HG03064 (cell line): ENCODE results near the gene SLIRP.
"Not testable (repeated sequence)": the region's sequence is repeated elsewhere in the genome, so short reads cannot be mapped to it uniquely, and the experiment has no call there.

ENCODE experiments used
- ATAC-seq: cut with Tn5 transposase; IDR thresholded peaks from one replicate; pipeline ENCODE4 v1.9.1; 2021; ENCODE audit warnings: low read depth; ENCODE audit not compliant: unreplicated experiment

SLIRP gene

DNA sequence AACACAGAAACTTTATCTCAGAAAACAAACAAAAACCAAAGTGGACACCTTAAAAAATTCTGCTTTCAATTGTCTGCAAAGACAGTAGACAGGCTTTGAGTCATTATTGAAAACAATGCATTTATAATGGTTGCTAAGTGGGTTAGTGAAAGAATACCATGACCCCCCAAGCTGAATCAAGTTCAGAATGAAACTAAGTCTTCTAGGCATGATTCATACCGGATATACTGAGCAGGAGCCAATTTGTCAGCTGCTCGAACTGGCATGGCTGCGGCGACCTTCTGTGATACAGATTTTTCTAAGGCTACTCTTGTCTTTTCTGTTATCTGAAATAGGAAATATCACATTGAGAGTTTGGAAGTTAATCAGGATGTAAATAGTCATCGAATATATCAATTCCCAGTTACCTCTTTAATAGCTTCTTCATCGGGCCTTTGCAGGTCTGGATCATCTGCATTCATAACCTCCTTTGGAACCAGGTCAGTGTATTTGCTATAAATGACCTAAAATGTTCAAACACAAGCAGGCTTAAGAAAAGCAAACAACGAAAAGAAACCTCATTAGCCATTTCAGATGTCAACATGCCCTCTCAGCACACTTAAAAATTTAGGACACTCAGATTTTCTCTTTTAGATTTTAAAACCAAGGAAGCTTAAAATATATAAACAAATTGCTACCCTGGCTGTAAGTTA lies 30.8 kb downstream of the SLIRP start:
- ATAC-seq, result no peak

GRCh38 chr14:77741438-77741837 lies 33.5 kb downstream of the SLIRP start:
- no peak for ATAC-seq

- ATAC-seq, result no peak
Observed at GRCh38 chr14:77746064-77746702, 38.3 kb downstream of the SLIRP start.

DNA sequence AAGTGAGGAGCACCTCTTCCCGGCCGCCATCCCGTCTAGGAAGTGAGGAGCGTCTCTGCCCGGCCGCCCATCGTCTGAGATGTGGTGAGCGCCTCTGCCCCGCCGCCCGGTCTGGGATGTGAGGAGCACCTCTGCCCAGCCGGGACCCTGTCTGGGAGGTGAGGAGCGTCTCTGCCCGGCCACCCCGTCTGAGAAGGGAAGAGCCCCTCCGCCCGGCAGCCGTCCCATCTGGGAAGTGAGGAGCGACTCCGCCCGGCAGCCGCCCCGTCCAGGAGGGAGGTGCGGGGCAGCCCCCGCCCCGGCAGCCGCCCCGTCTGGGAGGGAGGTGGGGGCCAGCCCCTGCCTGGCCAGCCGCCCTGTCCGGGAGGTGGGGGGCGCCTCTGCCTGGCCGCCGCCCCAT lies 39.5 kb downstream of the SLIRP start:
- not testable (repeated sequence) for ATAC-seq

GRCh38 chr14:77752266-77752665 lies 44.4 kb downstream of the SLIRP start:
- ATAC-seq, result no peak

GRCh38 chr14:77752799-77753516 lies 45.1 kb downstream of the SLIRP start:
- no peak for ATAC-seq

- peak; percentile 95 for ATAC-seq
Observed at GRCh38 chr14:77760381-77761204, 52.7 kb downstream of the SLIRP start, which contains the start of gene SNW1. TSS of gene SNW1 (minus strand) at chr14:77761156. CDS start at chr14:77761127, 29 bp downstream.

DNA sequence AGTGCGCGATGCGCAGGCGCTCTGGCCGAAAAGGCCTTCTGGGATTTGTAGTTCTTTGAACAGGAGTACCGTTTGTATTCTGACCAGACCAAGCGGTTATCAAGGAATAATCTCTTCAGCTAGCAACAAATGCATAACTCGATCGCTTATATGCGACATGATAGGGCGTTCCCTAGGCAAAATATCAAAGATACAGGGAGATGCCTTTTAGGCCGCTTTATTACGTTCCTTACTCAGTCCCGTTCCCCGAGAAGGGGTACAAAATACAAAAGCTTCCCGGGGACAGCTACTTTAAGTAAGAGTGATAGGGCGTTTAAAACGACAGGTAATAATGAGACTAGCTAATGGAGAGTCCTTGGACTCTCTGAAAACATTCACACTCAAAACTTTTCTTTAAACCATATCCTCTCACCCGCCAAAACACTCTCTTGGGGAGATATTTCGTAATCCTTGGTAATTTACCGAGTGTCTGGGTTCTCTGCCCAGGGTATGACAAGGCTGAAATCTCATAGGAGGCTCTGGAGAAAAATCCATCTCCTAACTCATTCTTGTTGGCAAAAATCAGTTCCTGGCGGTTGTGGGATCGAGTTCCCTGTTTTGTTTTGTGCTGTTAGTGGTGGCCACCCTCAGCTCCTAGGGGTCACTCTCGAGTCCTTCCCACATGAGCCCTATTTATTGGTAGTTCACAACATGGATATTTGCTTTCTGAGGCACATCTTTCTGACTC lies 53.5 kb downstream of the SLIRP start:
- peak; percentile 8 for ATAC-seq

- ATAC-seq, result no peak
Observed at GRCh38 chr14:77763316-77763715, 55.4 kb downstream of the SLIRP start.

DNA sequence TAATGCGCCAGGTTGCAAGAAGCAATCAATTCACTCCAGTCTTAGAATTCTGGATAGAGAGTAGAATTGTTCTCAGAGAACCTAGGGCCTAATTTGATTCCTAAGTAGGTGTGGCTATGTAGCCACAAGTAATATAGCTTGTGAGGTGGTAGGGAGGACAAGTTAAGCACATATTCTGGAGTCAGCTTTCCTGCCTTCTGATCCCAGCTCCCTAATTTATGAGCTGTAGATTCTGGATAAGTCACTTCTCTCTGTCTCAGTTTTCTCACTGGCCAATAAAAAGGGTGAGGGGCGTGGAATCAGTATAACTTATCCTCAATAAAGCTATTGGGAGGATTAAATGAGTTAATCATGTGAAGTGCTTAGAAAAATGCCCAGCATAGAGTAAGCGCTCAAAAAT lies 56.1 kb downstream of the SLIRP start:
- ATAC-seq, result no peak
